ENCODE data around the gene FREM2. TPM values are rescaled to one million over a fixed set of nuclear protein-coding genes. Genes with fewer than 3 reads are reported as not detected.

FREM2 gene
- total RNA-seq, 1 experiment from 2014 or later = 42.6 TPM

DNA sequence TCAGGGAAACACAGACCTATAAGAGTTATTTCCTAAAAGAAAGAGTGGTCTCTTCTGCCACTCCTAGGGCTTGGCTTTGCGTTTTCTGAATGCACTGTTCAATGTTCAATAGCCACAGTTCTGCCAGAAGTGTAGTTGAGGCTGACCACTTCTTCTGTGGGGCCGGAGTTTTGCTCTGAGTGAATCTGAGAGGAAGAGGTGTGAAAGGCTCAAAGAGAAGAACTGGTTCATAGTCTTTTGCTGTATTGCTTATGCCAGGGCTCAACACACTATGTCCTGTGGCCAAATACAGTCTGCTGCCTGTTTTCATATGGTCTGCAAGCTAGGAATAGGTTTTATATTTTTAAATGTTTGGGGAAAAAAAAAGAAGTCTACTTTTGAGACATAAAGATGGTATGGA is 175.6 kb downstream of the FREM2 start:
- peaks cover 2% of the 10 kb centered on the region for H3K36me3 ChIP-seq (ENCODE audit: control insufficient read depth, insufficient read depth, low read length)
- no peak overlapping the region for H3K4me3 ChIP-seq (ENCODE audit: low read depth, low read length)
- BruUV-seq (replicated peaks) = no TSS peak
- CTCF ChIA-PET = interaction anchor here (1.4 kb wide), 1 partner anchor 10 kb away, joined by 3 read pairs; no protein-coding TSS in a partner anchor
- TF ChIP-seq, protein P1, sequence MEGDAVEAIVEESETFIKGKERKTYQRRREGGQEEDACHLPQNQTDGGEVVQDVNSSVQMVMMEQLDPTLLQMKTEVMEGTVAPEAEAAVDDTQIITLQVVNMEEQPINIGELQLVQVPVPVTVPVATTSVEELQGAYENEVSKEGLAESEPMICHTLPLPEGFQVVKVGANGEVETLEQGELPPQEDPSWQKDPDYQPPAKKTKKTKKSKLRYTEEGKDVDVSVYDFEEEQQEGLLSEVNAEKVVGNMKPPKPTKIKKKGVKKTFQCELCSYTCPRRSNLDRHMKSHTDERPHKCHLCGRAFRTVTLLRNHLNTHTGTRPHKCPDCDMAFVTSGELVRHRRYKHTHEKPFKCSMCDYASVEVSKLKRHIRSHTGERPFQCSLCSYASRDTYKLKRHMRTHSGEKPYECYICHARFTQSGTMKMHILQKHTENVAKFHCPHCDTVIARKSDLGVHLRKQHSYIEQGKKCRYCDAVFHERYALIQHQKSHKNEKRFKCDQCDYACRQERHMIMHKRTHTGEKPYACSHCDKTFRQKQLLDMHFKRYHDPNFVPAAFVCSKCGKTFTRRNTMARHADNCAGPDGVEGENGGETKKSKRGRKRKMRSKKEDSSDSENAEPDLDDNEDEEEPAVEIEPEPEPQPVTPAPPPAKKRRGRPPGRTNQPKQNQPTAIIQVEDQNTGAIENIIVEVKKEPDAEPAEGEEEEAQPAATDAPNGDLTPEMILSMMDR (IDR thresholded peaks at IDR 0.05; ENCODE audit: insufficient read depth in 1 of 2, low read depth in 1 of 2, low read length in 1 of 2, severe bottlenecking in 1 of 2, unreplicated experiment in 1 of 2) = no peak
- H3K27ac Mint-ChIP-seq (ENCODE audit: unreplicated experiment) = no peak overlapping the region
- H3K27me3 ChIP-seq (replicated peaks; ENCODE audit: control insufficient read depth, insufficient read depth, low read length) = no peaks in the 10 kb centered on the region
- H3K9me3 ChIP-seq = no peaks in the 10 kb centered on the region
- no peak for DNase-seq
- peaks cover 33% of the 10 kb centered on the region for H3K36me3 Mint-ChIP-seq (ENCODE audit: insufficient read depth, unreplicated experiment)
- no peaks in the 10 kb centered on the region for H3K9me3 Mint-ChIP-seq (ENCODE audit: unreplicated experiment)
- H3K4me1 ChIP-seq = no peaks in the 10 kb centered on the region
- POLR2A ChIA-PET = no interaction called here
- H3K4me3 Mint-ChIP-seq (ENCODE audit: unreplicated experiment) = no peak overlapping the region
- H3K4me1 Mint-ChIP-seq (ENCODE audit: low read depth, unreplicated experiment) = no peaks in the 10 kb centered on the region
- no peaks in the 10 kb centered on the region for H3K27me3 Mint-ChIP-seq (ENCODE audit: insufficient read depth, unreplicated experiment)
- intact Hi-C loops (cut with micrococcal nuclease; ENCODE audit: unreplicated experiment) = no loop called here

DNA sequence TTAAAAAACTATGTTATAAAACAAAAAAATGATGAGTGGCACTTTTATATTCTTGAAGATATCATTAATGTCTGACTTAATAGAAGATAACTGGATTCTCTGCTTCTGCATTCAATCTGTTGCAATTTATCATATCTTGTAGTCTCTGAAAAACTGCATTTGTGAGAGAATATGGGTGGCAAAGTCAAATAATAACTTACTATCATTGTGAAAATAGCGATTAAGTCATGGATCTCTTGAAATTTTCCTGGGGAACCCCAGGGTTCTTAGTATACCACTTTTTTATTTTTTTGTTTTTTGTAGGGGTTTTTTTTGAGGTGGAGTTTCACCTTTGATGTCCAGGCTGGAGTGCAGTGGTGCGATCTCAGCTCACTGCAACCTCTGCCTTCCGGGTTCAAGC is 176.7 kb downstream of the FREM2 start:
- H3K4me1 ChIP-seq = no peaks in the 10 kb centered on the region
- Mint-ChIP-seq H3K36me3 (ENCODE audit: insufficient read depth, unreplicated experiment) (peaks cover 26% of the 10 kb centered on the region), H3K4me1 (ENCODE audit: low read depth, unreplicated experiment) (peaks cover 6% of the 10 kb centered on the region), H3K9me3 (ENCODE audit: unreplicated experiment) (no peaks in the 10 kb centered on the region), H3K27ac (ENCODE audit: unreplicated experiment) (no peak overlapping the region), H3K4me3 (ENCODE audit: unreplicated experiment) (no peak overlapping the region), H3K27me3 (ENCODE audit: insufficient read depth, unreplicated experiment) (no peaks in the 10 kb centered on the region)
- no TSS peak for BruUV-seq (replicated peaks)
- H3K27me3 ChIP-seq (replicated peaks; ENCODE audit: control insufficient read depth, insufficient read depth, low read length) = no peaks in the 10 kb centered on the region
- CTCF ChIA-PET = no interaction called here
- TF ChIP-seq, protein P1 (IDR thresholded peaks at IDR 0.05; ENCODE audit: insufficient read depth in 1 of 2, low read depth in 1 of 2, low read length in 1 of 2, severe bottlenecking in 1 of 2, unreplicated experiment in 1 of 2) = no peak
- peaks cover 2% of the 10 kb centered on the region for H3K36me3 ChIP-seq (ENCODE audit: control insufficient read depth, insufficient read depth, low read length)
- DNase-seq = no peak
- POLR2A ChIA-PET = no interaction called here
- H3K4me3 ChIP-seq (ENCODE audit: low read depth, low read length) = no peak overlapping the region
- H3K9me3 ChIP-seq = no peaks in the 10 kb centered on the region
- intact Hi-C loops (cut with micrococcal nuclease; ENCODE audit: unreplicated experiment) = no loop called here

DNA sequence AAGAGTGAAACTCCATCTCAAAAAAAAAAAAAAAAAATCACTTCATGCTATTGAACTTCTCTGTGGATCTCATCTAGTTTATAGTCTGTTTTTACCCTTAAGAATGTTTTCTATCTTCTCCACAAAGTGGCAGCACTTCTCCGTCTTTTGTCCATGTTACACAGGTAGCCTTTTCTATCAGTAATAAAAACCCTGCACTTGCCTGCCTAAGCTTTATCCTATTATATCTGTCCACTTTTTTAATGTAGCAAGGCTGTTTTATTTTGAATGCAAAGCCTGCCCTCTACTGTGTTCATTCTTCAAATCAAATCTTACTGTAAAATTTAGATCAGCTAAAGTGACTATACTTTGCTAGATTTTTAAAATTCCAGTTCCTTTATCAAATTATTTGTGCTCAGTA is 179.8 kb downstream of the FREM2 start:
- Mint-ChIP-seq H3K4me1 (ENCODE audit: low read depth, unreplicated experiment) (peaks cover 12% of the 10 kb centered on the region), H3K36me3 (ENCODE audit: insufficient read depth, unreplicated experiment) (peaks cover 24% of the 10 kb centered on the region), H3K9me3 (ENCODE audit: unreplicated experiment) (no peaks in the 10 kb centered on the region), H3K4me3 (ENCODE audit: unreplicated experiment) (no peak overlapping the region), H3K27me3 (ENCODE audit: insufficient read depth, unreplicated experiment) (no peaks in the 10 kb centered on the region), H3K27ac (ENCODE audit: unreplicated experiment) (no peak overlapping the region)
- Histone ChIP-seq H3K9me3 (no peaks in the 10 kb centered on the region), H3K4me3 (ENCODE audit: low read depth, low read length) (no peak overlapping the region), H3K36me3 (ENCODE audit: control insufficient read depth, insufficient read depth, low read length) (no peaks in the 10 kb centered on the region; the same call in 1 of the 2 replicates), H3K27me3 (replicated peaks; ENCODE audit: control insufficient read depth, insufficient read depth, low read length) (no peaks in the 10 kb centered on the region), H3K4me1 (peaks cover 13% of the 10 kb centered on the region; the same call in 1 of the 2 replicates)
- BruUV-seq (replicated peaks) = no TSS peak
- TF ChIP-seq, protein P1 (IDR thresholded peaks at IDR 0.05; ENCODE audit: insufficient read depth in 1 of 2, low read depth in 1 of 2, low read length in 1 of 2, severe bottlenecking in 1 of 2, unreplicated experiment in 1 of 2) = no peak
- intact Hi-C loops (cut with micrococcal nuclease; ENCODE audit: unreplicated experiment) = loop anchor here (1.0 kb wide), 1 partner anchor 49 kb away; no protein-coding TSS in a partner anchor
- ChIA-PET POLR2A (no interaction called here), CTCF (interaction anchor here (0.5 to 1.4 kb wide), 5 partner anchors 34 to 196 kb away, joined by 3 to 5 read pairs (median 3); no protein-coding TSS in a partner anchor)
- DNase-seq = no peak

Data from Caco-2 (cell line).